Measurements from ENCODE around the gene GAREM2. TPM values are rescaled to one million over a fixed set of nuclear protein-coding genes. Genes with fewer than 3 reads are reported as not detected.

Gene GAREM2
- polyA plus RNA-seq, 1 donor from 2014 or later, result 0.19 TPM

GRCh38 chr2:26189751-26190150 lies 16.9 kb downstream of the GAREM2 start:
- Mint-ChIP-seq H3K36me3 (no peaks in the 10 kb centered on the region), H3K4me1 (peaks cover 0 to 9% (median 4%) of the 10 kb centered on the region in 3 donors), H3K4me3 (no peak overlapping the region), H3K9me3 (no peaks in the 10 kb centered on the region), H3K27ac (peak overlapping the region in 1 of 3 donors; percentile 71), H3K27me3 (no peaks in the 10 kb centered on the region)

- Mint-ChIP-seq H3K4me1 (peaks cover 0 to 7% (median 2%) of the 10 kb centered on the region in 3 donors), H3K36me3 (peaks cover 2% of the 10 kb centered on the region), H3K27me3 (no peaks in the 10 kb centered on the region), H3K9me3 (no peaks in the 10 kb centered on the region), H3K27ac (no peak overlapping the region), H3K4me3 (no peak overlapping the region)
Measured at GRCh38 chr2:26190369-26190768, 17.5 kb downstream of the GAREM2 start.

GRCh38 chr2:26191316-26192159 lies 18.6 kb downstream of the GAREM2 start:
- no peaks in the 10 kb centered on the region for H3K27me3 Mint-ChIP-seq
- peaks cover 0 to 3% (median 1%) of the 10 kb centered on the region in 3 donors for H3K4me1 Mint-ChIP-seq
- peaks cover 3% of the 10 kb centered on the region for H3K36me3 Mint-ChIP-seq
- no peak overlapping the region for H3K27ac Mint-ChIP-seq
- no peaks in the 10 kb centered on the region for H3K9me3 Mint-ChIP-seq
- H3K4me3 Mint-ChIP-seq, result peak overlapping the region in 2 of 4 donors; percentile 12 to 17

GRCh38 chr2:26193578-26194231 lies 20.8 kb downstream of the GAREM2 start:
- Mint-ChIP-seq H3K27me3 (no peaks in the 10 kb centered on the region), H3K9me3 (peaks cover 0 to 13% (median 3%) of the 10 kb centered on the region in 3 donors), H3K36me3 (peaks cover 12% of the 10 kb centered on the region), H3K27ac (no peak overlapping the region), H3K4me3 (no peak overlapping the region), H3K4me1 (peaks cover 5 to 12% (median 6%) of the 10 kb centered on the region in 3 donors)

GRCh38 chr2:26195040-26195984 lies 22.4 kb downstream of the GAREM2 start:
- no peaks in the 10 kb centered on the region for H3K27me3 Mint-ChIP-seq
- H3K4me1 Mint-ChIP-seq, result peaks cover 6 to 12% (median 7%) of the 10 kb centered on the region in 3 donors
- peaks cover 0 to 13% (median 5%) of the 10 kb centered on the region in 3 donors for H3K9me3 Mint-ChIP-seq
- H3K36me3 Mint-ChIP-seq, result peaks cover 21% of the 10 kb centered on the region
- no peak overlapping the region for H3K4me3 Mint-ChIP-seq
- no peak overlapping the region for H3K27ac Mint-ChIP-seq

- peaks cover 0 to 13% (median 6%) of the 10 kb centered on the region in 3 donors for H3K9me3 Mint-ChIP-seq
- H3K36me3 Mint-ChIP-seq, result peaks cover 29% of the 10 kb centered on the region
- H3K27me3 Mint-ChIP-seq, result no peaks in the 10 kb centered on the region
- H3K4me3 Mint-ChIP-seq, result peak overlapping the region in 2 of 4 donors; percentile 50 to 57
- H3K4me1 Mint-ChIP-seq, result peaks cover 6 to 12% (median 7%) of the 10 kb centered on the region in 3 donors
- peak overlapping the region in 2 of 3 donors; percentile 24 to 76 for H3K27ac Mint-ChIP-seq
Measured at GRCh38 chr2:26196683-26197418, 24.0 kb downstream of the GAREM2 start.

- H3K9me3 Mint-ChIP-seq, result peaks cover 0 to 13% (median 6%) of the 10 kb centered on the region in 3 donors
- H3K27ac Mint-ChIP-seq, result peak overlapping the region in 1 of 3 donors; percentile 39
- peaks cover 32% of the 10 kb centered on the region for H3K36me3 Mint-ChIP-seq
- H3K4me3 Mint-ChIP-seq, result no peak overlapping the region
- H3K4me1 Mint-ChIP-seq, result peaks cover 6 to 12% (median 7%) of the 10 kb centered on the region in 3 donors
- H3K27me3 Mint-ChIP-seq, result no peaks in the 10 kb centered on the region
Measured at GRCh38 chr2:26197516-26197915, 24.6 kb downstream of the GAREM2 start.

- H3K27me3 Mint-ChIP-seq, result no peaks in the 10 kb centered on the region
- no peak overlapping the region for H3K27ac Mint-ChIP-seq
- no peak overlapping the region for H3K4me3 Mint-ChIP-seq
- H3K36me3 Mint-ChIP-seq, result peaks cover 30% of the 10 kb centered on the region
- peaks cover 0 to 2% (median 0%) of the 10 kb centered on the region in 3 donors for H3K4me1 Mint-ChIP-seq
- H3K9me3 Mint-ChIP-seq, result peaks cover 0 to 6% (median 3%) of the 10 kb centered on the region in 3 donors
Measured at GRCh38 chr2:26202981-26203490, 30.1 kb downstream of the GAREM2 start.

- Mint-ChIP-seq H3K9me3 (peaks cover 0 to 3% (median 0%) of the 10 kb centered on the region in 3 donors), H3K4me3 (no peak overlapping the region), H3K4me1 (peaks cover 0 to 2% (median 0%) of the 10 kb centered on the region in 3 donors), H3K27me3 (no peaks in the 10 kb centered on the region), H3K27ac (no peak overlapping the region), H3K36me3 (peaks cover 28% of the 10 kb centered on the region)
Measured at GRCh38 chr2:26203906-26204305, 31.0 kb downstream of the GAREM2 start.

GRCh38 chr2:26212011-26212410 lies 39.1 kb downstream of the GAREM2 start:
- Mint-ChIP-seq H3K27ac (no peak overlapping the region), H3K9me3 (no peaks in the 10 kb centered on the region), H3K36me3 (peaks cover 18% of the 10 kb centered on the region), H3K4me1 (peaks cover 0 to 5% (median 3%) of the 10 kb centered on the region in 3 donors), H3K4me3 (no peak overlapping the region), H3K27me3 (no peaks in the 10 kb centered on the region)

GRCh38 chr2:26214759-26215158 lies 41.9 kb downstream of the GAREM2 start:
- Mint-ChIP-seq H3K27me3 (no peaks in the 10 kb centered on the region), H3K4me3 (no peak overlapping the region), H3K4me1 (peaks cover 0 to 5% (median 3%) of the 10 kb centered on the region in 3 donors), H3K36me3 (peaks cover 22% of the 10 kb centered on the region), H3K27ac (no peak overlapping the region), H3K9me3 (no peaks in the 10 kb centered on the region)

- Mint-ChIP-seq H3K36me3 (peaks cover 22% of the 10 kb centered on the region), H3K4me3 (peak overlapping the region in 2 of 4 donors; percentile 15 to 40), H3K27me3 (no peaks in the 10 kb centered on the region), H3K9me3 (no peaks in the 10 kb centered on the region), H3K4me1 (peaks cover 0 to 5% (median 3%) of the 10 kb centered on the region in 3 donors), H3K27ac (no peak overlapping the region)
Measured at GRCh38 chr2:26215833-26216232, 42.9 kb downstream of the GAREM2 start.

GRCh38 chr2:26216587-26216986 lies 43.7 kb downstream of the GAREM2 start:
- Mint-ChIP-seq H3K36me3 (peaks cover 20% of the 10 kb centered on the region), H3K4me3 (no peak overlapping the region), H3K27ac (no peak overlapping the region), H3K27me3 (no peaks in the 10 kb centered on the region), H3K4me1 (peaks cover 0 to 5% (median 3%) of the 10 kb centered on the region in 3 donors), H3K9me3 (no peaks in the 10 kb centered on the region)

GRCh38 chr2:26217720-26218119 lies 44.8 kb downstream of the GAREM2 start:
- no peaks in the 10 kb centered on the region for H3K27me3 Mint-ChIP-seq
- peaks cover 19% of the 10 kb centered on the region for H3K36me3 Mint-ChIP-seq
- no peak overlapping the region for H3K27ac Mint-ChIP-seq
- H3K4me3 Mint-ChIP-seq, result no peak overlapping the region
- H3K4me1 Mint-ChIP-seq, result peaks cover 0 to 5% (median 3%) of the 10 kb centered on the region in 3 donors
- H3K9me3 Mint-ChIP-seq, result no peaks in the 10 kb centered on the region
